ENCODE measurements around the gene TNN.

TNN gene

GRCh38 chr1:175167861-175168260 lies 100.2 kb downstream of the TNN start:
- H3K27ac ChIP-seq (ENCODE audit: low read depth, low read length) = no peak overlapping the region
- peaks cover 0 to 17% (median 0%) of the 10 kb centered on the region in 5 donors for H3K4me1 ChIP-seq (ENCODE audit: control insufficient read depth in 5 of 5, insufficient read depth in 5 of 5, low read length in 5 of 5)
- H3K4me3 ChIP-seq (ENCODE audit: low read depth in 1 of 5, low read length in 5 of 5) = no peak overlapping the region
- no peaks in the 10 kb centered on the region for H3K27me3 ChIP-seq (ENCODE audit: control insufficient read depth in 5 of 5, insufficient read depth in 4 of 5, low read length in 5 of 5)
- peaks cover 18 to 71% (median 46%) of the 10 kb centered on the region in 5 donors for H3K36me3 ChIP-seq (ENCODE audit: control insufficient read depth in 5 of 5, insufficient read depth in 5 of 5, low read length in 5 of 5)
- H3K9me3 ChIP-seq (ENCODE audit: control insufficient read depth in 5 of 5, low read length in 5 of 5) = no peaks in the 10 kb centered on the region
- no peak overlapping the region for H3K9ac ChIP-seq (ENCODE audit: low read length in 5 of 5)

GRCh38 chr1:175168782-175169181 lies 101.1 kb downstream of the TNN start:
- Histone ChIP-seq H3K36me3 (ENCODE audit: control insufficient read depth in 5 of 5, insufficient read depth in 5 of 5, low read length in 5 of 5) (peaks cover 21 to 71% (median 44%) of the 10 kb centered on the region in 5 donors), H3K4me3 (ENCODE audit: low read depth in 1 of 5, low read length in 5 of 5) (no peak overlapping the region), H3K9me3 (ENCODE audit: control insufficient read depth in 5 of 5, low read length in 5 of 5) (no peaks in the 10 kb centered on the region)

GRCh38 chr1:175169286-175170018 lies 101.8 kb downstream of the TNN start:
- Histone ChIP-seq H3K4me3 (ENCODE audit: low read depth in 1 of 5, low read length in 5 of 5) (no peak overlapping the region), H3K36me3 (ENCODE audit: control insufficient read depth in 5 of 5, insufficient read depth in 5 of 5, low read length in 5 of 5) (peaks cover 21 to 70% (median 42%) of the 10 kb centered on the region in 5 donors), H3K27me3 (ENCODE audit: control insufficient read depth in 5 of 5, insufficient read depth in 4 of 5, low read length in 5 of 5) (no peaks in the 10 kb centered on the region), H3K27ac (ENCODE audit: low read depth, low read length) (no peak overlapping the region), H3K9me3 (ENCODE audit: control insufficient read depth in 5 of 5, low read length in 5 of 5) (no peaks in the 10 kb centered on the region), H3K4me1 (ENCODE audit: control insufficient read depth in 5 of 5, insufficient read depth in 5 of 5, low read length in 5 of 5) (peaks cover 0 to 9% (median 3%) of the 10 kb centered on the region in 5 donors), H3K9ac (ENCODE audit: low read length in 5 of 5) (no peak overlapping the region)

More at GRCh38 chr1:175168782-175169181, 101.1 kb downstream of the TNN start:
- no peaks in the 10 kb centered on the region for H3K27me3 ChIP-seq (ENCODE audit: control insufficient read depth in 5 of 5, insufficient read depth in 4 of 5, low read length in 5 of 5)
- H3K4me1 ChIP-seq (ENCODE audit: control insufficient read depth in 5 of 5, insufficient read depth in 5 of 5, low read length in 5 of 5) = peaks cover 0 to 9% (median 0%) of the 10 kb centered on the region in 5 donors
- no peak overlapping the region for H3K9ac ChIP-seq (ENCODE audit: low read length in 5 of 5)
- H3K27ac ChIP-seq (ENCODE audit: low read depth, low read length) = no peak overlapping the region

- no peak overlapping the region for H3K4me3 ChIP-seq (ENCODE audit: low read depth in 1 of 5, low read length in 5 of 5)
- peaks cover 0 to 9% (median 3%) of the 10 kb centered on the region in 5 donors for H3K4me1 ChIP-seq (ENCODE audit: control insufficient read depth in 5 of 5, insufficient read depth in 5 of 5, low read length in 5 of 5)
- no peaks in the 10 kb centered on the region for H3K9me3 ChIP-seq (ENCODE audit: control insufficient read depth in 5 of 5, low read length in 5 of 5)
- H3K27ac ChIP-seq (ENCODE audit: low read depth, low read length) = no peak overlapping the region
- H3K36me3 ChIP-seq (ENCODE audit: control insufficient read depth in 5 of 5, insufficient read depth in 5 of 5, low read length in 5 of 5) = peaks cover 20 to 53% (median 28%) of the 10 kb centered on the region in 5 donors
- no peak overlapping the region for H3K9ac ChIP-seq (ENCODE audit: low read length in 5 of 5)
- no peaks in the 10 kb centered on the region for H3K27me3 ChIP-seq (ENCODE audit: control insufficient read depth in 5 of 5, insufficient read depth in 4 of 5, low read length in 5 of 5)
Observed at GRCh38 chr1:175171036-175171913, 103.6 kb downstream of the TNN start.

GRCh38 chr1:175172503-175172902 lies 104.9 kb downstream of the TNN start:
- H3K27me3 ChIP-seq (ENCODE audit: control insufficient read depth in 5 of 5, insufficient read depth in 4 of 5, low read length in 5 of 5) = no peaks in the 10 kb centered on the region
- peaks cover 0 to 9% (median 3%) of the 10 kb centered on the region in 5 donors for H3K4me1 ChIP-seq (ENCODE audit: control insufficient read depth in 5 of 5, insufficient read depth in 5 of 5, low read length in 5 of 5)
- no peak overlapping the region for H3K9ac ChIP-seq (ENCODE audit: low read length in 5 of 5)
- peaks cover 22 to 53% (median 30%) of the 10 kb centered on the region in 5 donors for H3K36me3 ChIP-seq (ENCODE audit: control insufficient read depth in 5 of 5, insufficient read depth in 5 of 5, low read length in 5 of 5)
- H3K4me3 ChIP-seq (ENCODE audit: low read depth in 1 of 5, low read length in 5 of 5) = no peak overlapping the region
- no peaks in the 10 kb centered on the region for H3K9me3 ChIP-seq (ENCODE audit: control insufficient read depth in 5 of 5, low read length in 5 of 5)
- no peak overlapping the region for H3K27ac ChIP-seq (ENCODE audit: low read depth, low read length)

- Histone ChIP-seq H3K4me1 (ENCODE audit: control insufficient read depth in 5 of 5, insufficient read depth in 5 of 5, low read length in 5 of 5) (peaks cover 0 to 9% (median 3%) of the 10 kb centered on the region in 5 donors), H3K9me3 (ENCODE audit: control insufficient read depth in 5 of 5, low read length in 5 of 5) (no peaks in the 10 kb centered on the region), H3K4me3 (ENCODE audit: low read depth in 1 of 5, low read length in 5 of 5) (no peak overlapping the region), H3K27me3 (ENCODE audit: control insufficient read depth in 5 of 5, insufficient read depth in 4 of 5, low read length in 5 of 5) (no peaks in the 10 kb centered on the region), H3K27ac (ENCODE audit: low read depth, low read length) (no peak overlapping the region), H3K36me3 (ENCODE audit: control insufficient read depth in 5 of 5, insufficient read depth in 5 of 5, low read length in 5 of 5) (peaks cover 24 to 59% (median 29%) of the 10 kb centered on the region in 5 donors), H3K9ac (ENCODE audit: low read length in 5 of 5) (no peak overlapping the region)
Observed at GRCh38 chr1:175173531-175173930, 105.9 kb downstream of the TNN start.

GRCh38 chr1:175174309-175175102 lies 106.9 kb downstream of the TNN start:
- Histone ChIP-seq H3K9ac (ENCODE audit: low read length in 5 of 5) (no peak overlapping the region), H3K36me3 (ENCODE audit: control insufficient read depth in 5 of 5, insufficient read depth in 5 of 5, low read length in 5 of 5) (peaks cover 18 to 50% (median 28%) of the 10 kb centered on the region in 5 donors), H3K27me3 (ENCODE audit: control insufficient read depth in 5 of 5, insufficient read depth in 4 of 5, low read length in 5 of 5) (no peaks in the 10 kb centered on the region), H3K27ac (ENCODE audit: low read depth, low read length) (no peak overlapping the region), H3K4me1 (ENCODE audit: control insufficient read depth in 5 of 5, insufficient read depth in 5 of 5, low read length in 5 of 5) (peaks cover 0 to 11% (median 6%) of the 10 kb centered on the region in 5 donors), H3K4me3 (ENCODE audit: low read depth in 1 of 5, low read length in 5 of 5) (no peak overlapping the region), H3K9me3 (ENCODE audit: control insufficient read depth in 5 of 5, low read length in 5 of 5) (no peaks in the 10 kb centered on the region)

GRCh38 chr1:175176246-175176645 lies 108.6 kb downstream of the TNN start:
- no peak overlapping the region for H3K9ac ChIP-seq (ENCODE audit: low read length in 5 of 5)
- no peaks in the 10 kb centered on the region for H3K9me3 ChIP-seq (ENCODE audit: control insufficient read depth in 5 of 5, low read length in 5 of 5)
- H3K27ac ChIP-seq (ENCODE audit: low read depth, low read length) = no peak overlapping the region
- H3K36me3 ChIP-seq (ENCODE audit: control insufficient read depth in 5 of 5, insufficient read depth in 5 of 5, low read length in 5 of 5) = peaks cover 18 to 44% (median 25%) of the 10 kb centered on the region in 5 donors
- H3K27me3 ChIP-seq (ENCODE audit: control insufficient read depth in 5 of 5, insufficient read depth in 4 of 5, low read length in 5 of 5) = no peaks in the 10 kb centered on the region
- H3K4me3 ChIP-seq (ENCODE audit: low read depth in 1 of 5, low read length in 5 of 5) = no peak overlapping the region
- peaks cover 0 to 19% (median 11%) of the 10 kb centered on the region in 5 donors for H3K4me1 ChIP-seq (ENCODE audit: control insufficient read depth in 5 of 5, insufficient read depth in 5 of 5, low read length in 5 of 5)

- peaks cover 14 to 45% (median 20%) of the 10 kb centered on the region in 5 donors for H3K36me3 ChIP-seq (ENCODE audit: control insufficient read depth in 5 of 5, insufficient read depth in 5 of 5, low read length in 5 of 5)
- H3K9ac ChIP-seq (ENCODE audit: low read length in 5 of 5) = no peak overlapping the region
- no peaks in the 10 kb centered on the region for H3K27me3 ChIP-seq (ENCODE audit: control insufficient read depth in 5 of 5, insufficient read depth in 4 of 5, low read length in 5 of 5)
- H3K4me1 ChIP-seq (ENCODE audit: control insufficient read depth in 5 of 5, insufficient read depth in 5 of 5, low read length in 5 of 5) = peaks cover 0 to 32% (median 20%) of the 10 kb centered on the region in 5 donors
- H3K9me3 ChIP-seq (ENCODE audit: control insufficient read depth in 5 of 5, low read length in 5 of 5) = no peaks in the 10 kb centered on the region
- no peak overlapping the region for H3K4me3 ChIP-seq (ENCODE audit: low read depth in 1 of 5, low read length in 5 of 5)
- H3K27ac ChIP-seq (ENCODE audit: low read depth, low read length) = no peak overlapping the region
Observed at GRCh38 chr1:175178056-175178455, 110.4 kb downstream of the TNN start.

All from subcutaneous abdominal adipose tissue (tissue), 5 donors.